ENCODE results near the gene GRID2.

GRID2 gene

GRCh38 chr4:93532234-93532633 lies 1228.5 kb downstream of the GRID2 start:
- no peaks in the 10 kb centered on the region for H3K4me1 Mint-ChIP-seq (ENCODE audit: low read depth)
- no peaks in the 10 kb centered on the region for H3K27me3 Mint-ChIP-seq
- no peak overlapping the region for H3K27ac Mint-ChIP-seq
- H3K36me3 Mint-ChIP-seq: no peaks in the 10 kb centered on the region
- peaks cover 3% of the 10 kb centered on the region for H3K9me3 Mint-ChIP-seq (ENCODE audit: low read depth)
- H3K4me3 Mint-ChIP-seq: no peak overlapping the region

GRCh38 chr4:93540562-93540961 lies 1236.8 kb downstream of the GRID2 start:
- Mint-ChIP-seq H3K27ac (no peak overlapping the region), H3K36me3 (no peaks in the 10 kb centered on the region), H3K27me3 (no peaks in the 10 kb centered on the region), H3K4me1 (ENCODE audit: low read depth) (no peaks in the 10 kb centered on the region), H3K4me3 (no peak overlapping the region), H3K9me3 (ENCODE audit: low read depth) (no peaks in the 10 kb centered on the region)

GRCh38 chr4:93561842-93562241 lies 1258.1 kb downstream of the GRID2 start:
- H3K9me3 Mint-ChIP-seq (ENCODE audit: low read depth): peaks cover 12% of the 10 kb centered on the region
- H3K27ac Mint-ChIP-seq: no peak overlapping the region
- no peaks in the 10 kb centered on the region for H3K4me1 Mint-ChIP-seq (ENCODE audit: low read depth)
- H3K36me3 Mint-ChIP-seq: no peaks in the 10 kb centered on the region
- H3K4me3 Mint-ChIP-seq: no peak overlapping the region
- H3K27me3 Mint-ChIP-seq: no peaks in the 10 kb centered on the region

GRCh38 chr4:93568758-93569157 lies 1265.0 kb downstream of the GRID2 start:
- no peaks in the 10 kb centered on the region for H3K9me3 Mint-ChIP-seq (ENCODE audit: low read depth)
- H3K4me1 Mint-ChIP-seq (ENCODE audit: low read depth): no peaks in the 10 kb centered on the region
- H3K27ac Mint-ChIP-seq: no peak overlapping the region
- no peak overlapping the region for H3K4me3 Mint-ChIP-seq
- H3K27me3 Mint-ChIP-seq: no peaks in the 10 kb centered on the region
- H3K36me3 Mint-ChIP-seq: no peaks in the 10 kb centered on the region

GRCh38 chr4:93573285-93573684 lies 1269.5 kb downstream of the GRID2 start:
- no peaks in the 10 kb centered on the region for H3K36me3 Mint-ChIP-seq
- no peaks in the 10 kb centered on the region for H3K27me3 Mint-ChIP-seq
- H3K9me3 Mint-ChIP-seq (ENCODE audit: low read depth): peaks cover 4% of the 10 kb centered on the region
- H3K4me3 Mint-ChIP-seq: no peak overlapping the region
- no peaks in the 10 kb centered on the region for H3K4me1 Mint-ChIP-seq (ENCODE audit: low read depth)
- no peak overlapping the region for H3K27ac Mint-ChIP-seq

GRCh38 chr4:93578942-93579341 lies 1275.2 kb downstream of the GRID2 start:
- Mint-ChIP-seq H3K9me3 (ENCODE audit: low read depth) (peaks cover 12% of the 10 kb centered on the region), H3K27ac (no peak overlapping the region), H3K36me3 (no peaks in the 10 kb centered on the region), H3K4me1 (ENCODE audit: low read depth) (no peaks in the 10 kb centered on the region), H3K27me3 (no peaks in the 10 kb centered on the region), H3K4me3 (no peak overlapping the region)

- Mint-ChIP-seq H3K9me3 (ENCODE audit: low read depth) (peaks cover 4% of the 10 kb centered on the region), H3K4me1 (ENCODE audit: low read depth) (no peaks in the 10 kb centered on the region), H3K4me3 (no peak overlapping the region), H3K27ac (no peak overlapping the region), H3K36me3 (no peaks in the 10 kb centered on the region), H3K27me3 (no peaks in the 10 kb centered on the region)
Observed at GRCh38 chr4:93605163-93605562, 1301.4 kb downstream of the GRID2 start.

- no peak overlapping the region for H3K27ac Mint-ChIP-seq
- no peaks in the 10 kb centered on the region for H3K36me3 Mint-ChIP-seq
- no peaks in the 10 kb centered on the region for H3K4me1 Mint-ChIP-seq (ENCODE audit: low read depth)
- no peaks in the 10 kb centered on the region for H3K27me3 Mint-ChIP-seq
- peaks cover 4% of the 10 kb centered on the region for H3K9me3 Mint-ChIP-seq (ENCODE audit: low read depth)
- H3K4me3 Mint-ChIP-seq: no peak overlapping the region
Observed at GRCh38 chr4:93617606-93618005, 1313.8 kb downstream of the GRID2 start.

GRCh38 chr4:93633721-93634120 lies 1330.0 kb downstream of the GRID2 start:
- no peaks in the 10 kb centered on the region for H3K27me3 Mint-ChIP-seq
- no peaks in the 10 kb centered on the region for H3K36me3 Mint-ChIP-seq
- H3K27ac Mint-ChIP-seq: no peak overlapping the region
- H3K9me3 Mint-ChIP-seq (ENCODE audit: low read depth): no peaks in the 10 kb centered on the region
- no peak overlapping the region for H3K4me3 Mint-ChIP-seq
- H3K4me1 Mint-ChIP-seq (ENCODE audit: low read depth): no peaks in the 10 kb centered on the region

- no peaks in the 10 kb centered on the region for H3K9me3 Mint-ChIP-seq (ENCODE audit: low read depth)
- no peaks in the 10 kb centered on the region for H3K27me3 Mint-ChIP-seq
- no peaks in the 10 kb centered on the region for H3K36me3 Mint-ChIP-seq
- H3K4me1 Mint-ChIP-seq (ENCODE audit: low read depth): no peaks in the 10 kb centered on the region
- no peak overlapping the region for H3K27ac Mint-ChIP-seq
- H3K4me3 Mint-ChIP-seq: no peak overlapping the region
Observed at GRCh38 chr4:93635943-93636342, 1332.2 kb downstream of the GRID2 start.

- H3K27ac Mint-ChIP-seq: no peak overlapping the region
- H3K4me1 Mint-ChIP-seq (ENCODE audit: low read depth): no peaks in the 10 kb centered on the region
- no peaks in the 10 kb centered on the region for H3K27me3 Mint-ChIP-seq
- H3K4me3 Mint-ChIP-seq: no peak overlapping the region
- peaks cover 10% of the 10 kb centered on the region for H3K9me3 Mint-ChIP-seq (ENCODE audit: low read depth)
- H3K36me3 Mint-ChIP-seq: no peaks in the 10 kb centered on the region
Observed at GRCh38 chr4:93645120-93645519, 1341.4 kb downstream of the GRID2 start.

GRCh38 chr4:93646233-93646930 lies 1342.6 kb downstream of the GRID2 start:
- no peak overlapping the region for H3K4me3 Mint-ChIP-seq
- H3K27ac Mint-ChIP-seq: no peak overlapping the region
- H3K9me3 Mint-ChIP-seq (ENCODE audit: low read depth): peaks cover 10% of the 10 kb centered on the region
- no peaks in the 10 kb centered on the region for H3K27me3 Mint-ChIP-seq
- no peaks in the 10 kb centered on the region for H3K4me1 Mint-ChIP-seq (ENCODE audit: low read depth)
- no peaks in the 10 kb centered on the region for H3K36me3 Mint-ChIP-seq

GRCh38 chr4:93648258-93648657 lies 1344.5 kb downstream of the GRID2 start:
- H3K27me3 Mint-ChIP-seq: no peaks in the 10 kb centered on the region
- no peak overlapping the region for H3K4me3 Mint-ChIP-seq
- no peak overlapping the region for H3K27ac Mint-ChIP-seq
- H3K9me3 Mint-ChIP-seq (ENCODE audit: low read depth): peaks cover 10% of the 10 kb centered on the region
- H3K36me3 Mint-ChIP-seq: no peaks in the 10 kb centered on the region
- H3K4me1 Mint-ChIP-seq (ENCODE audit: low read depth): no peaks in the 10 kb centered on the region

- H3K36me3 Mint-ChIP-seq: no peaks in the 10 kb centered on the region
- no peaks in the 10 kb centered on the region for H3K4me1 Mint-ChIP-seq (ENCODE audit: low read depth)
- H3K4me3 Mint-ChIP-seq: no peak overlapping the region
- no peaks in the 10 kb centered on the region for H3K27me3 Mint-ChIP-seq
- peaks cover 12% of the 10 kb centered on the region for H3K9me3 Mint-ChIP-seq (ENCODE audit: low read depth)
- no peak overlapping the region for H3K27ac Mint-ChIP-seq
Observed at GRCh38 chr4:93649828-93650227, 1346.1 kb downstream of the GRID2 start.

- Mint-ChIP-seq H3K4me3 (no peak overlapping the region), H3K27ac (no peak overlapping the region), H3K36me3 (no peaks in the 10 kb centered on the region), H3K9me3 (ENCODE audit: low read depth) (peaks cover 4% of the 10 kb centered on the region), H3K4me1 (ENCODE audit: low read depth) (no peaks in the 10 kb centered on the region), H3K27me3 (no peaks in the 10 kb centered on the region)
Observed at GRCh38 chr4:93654211-93654610, 1350.4 kb downstream of the GRID2 start.

GRCh38 chr4:93657527-93657926 lies 1353.8 kb downstream of the GRID2 start:
- H3K27ac Mint-ChIP-seq: no peak overlapping the region
- H3K36me3 Mint-ChIP-seq: no peaks in the 10 kb centered on the region
- H3K27me3 Mint-ChIP-seq: no peaks in the 10 kb centered on the region
- H3K4me3 Mint-ChIP-seq: no peak overlapping the region
- no peaks in the 10 kb centered on the region for H3K4me1 Mint-ChIP-seq (ENCODE audit: low read depth)
- peaks cover 9% of the 10 kb centered on the region for H3K9me3 Mint-ChIP-seq (ENCODE audit: low read depth)
